GM13977 (cell line): Measurements from ENCODE around the gene PCNP.
A peak's percentile ranks its signal among the peaks of the same experiment; 100 is the strongest.

Experiments used
- DNase-seq: peaks from one replicate; pipeline ENCODE4 v3.0.0; 2012; ENCODE audit warnings: low spot score
- in situ Hi-C: fragments of 300-500 bp; cut with MboI; formaldehyde crosslinking; loops from one replicate; pipeline ENCODE4 v1.12.0; 2022; ENCODE audit warnings: low sequenced_read_pairs, low pct_unique_long_range_greater_than_20kb, mixed read lengths, inconsistent platforms; ENCODE audit not compliant: unreplicated experiment
- TF ChIP-seq, protein P1 (sequence below): IDR thresholded peaks from 2 replicates; pipeline ENCODE4 v1.5.1; 2012; ENCODE audit warnings: mild to moderate bottlenecking, control low read depth; ENCODE audit not compliant: insufficient read depth; ENCODE audit errors: extremely low read depth, missing control alignments

Gene PCNP, protein sequence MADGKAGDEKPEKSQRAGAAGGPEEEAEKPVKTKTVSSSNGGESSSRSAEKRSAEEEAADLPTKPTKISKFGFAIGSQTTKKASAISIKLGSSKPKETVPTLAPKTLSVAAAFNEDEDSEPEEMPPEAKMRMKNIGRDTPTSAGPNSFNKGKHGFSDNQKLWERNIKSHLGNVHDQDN

DNA sequence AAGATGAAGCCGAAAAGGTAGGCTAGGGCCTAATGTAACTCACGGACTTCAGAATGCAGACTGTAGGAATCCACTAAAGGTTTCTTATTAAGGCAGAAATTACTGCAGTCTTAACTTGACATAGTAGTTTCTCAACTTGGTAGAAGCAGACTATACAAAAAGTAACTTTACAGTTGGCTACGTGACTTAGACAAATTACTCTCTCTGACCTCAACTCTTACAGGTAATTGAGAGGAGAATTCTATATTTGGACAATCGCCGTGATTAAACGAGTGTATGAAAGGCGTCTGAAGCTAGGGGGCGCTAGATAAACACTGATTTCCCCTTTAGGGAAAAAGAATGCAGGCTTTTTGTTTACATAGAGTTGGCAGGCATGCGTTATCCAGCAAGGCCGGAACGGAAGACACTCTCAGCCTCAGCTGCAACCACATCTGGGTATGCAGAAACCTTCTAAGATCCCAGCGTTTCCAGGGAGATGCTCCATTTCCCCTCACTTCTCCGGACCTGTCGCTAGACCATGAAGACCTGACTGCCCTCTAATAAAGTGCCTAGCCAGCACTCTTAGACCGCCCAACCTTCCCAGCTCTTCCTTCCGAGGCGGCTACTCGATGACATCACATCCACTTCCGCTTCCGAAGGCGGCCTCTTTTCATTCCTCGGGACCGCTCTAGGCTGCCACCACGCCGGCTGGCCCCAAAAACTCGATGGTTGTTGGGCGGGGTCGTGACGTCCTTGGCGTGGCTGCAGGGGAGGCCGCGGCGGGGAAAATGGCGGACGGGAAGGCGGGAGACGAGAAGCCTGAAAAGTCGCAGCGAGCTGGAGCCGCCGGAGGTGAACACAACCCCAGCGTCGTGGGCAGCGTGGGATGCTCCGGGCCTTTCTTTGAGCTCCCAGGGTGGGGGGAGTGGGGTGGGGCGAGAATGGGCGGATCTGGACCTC lies at the start of gene PCNP:
Gene PCNP, plus strand, starts transcription at position 732 of the 939 bp plus-strand sequence. Its CDS starts 36 bp downstream, at position 768.
- peak; percentile 91 for DNase-seq
- in situ Hi-C loops: no loop called here
- TF ChIP-seq, protein P1, sequence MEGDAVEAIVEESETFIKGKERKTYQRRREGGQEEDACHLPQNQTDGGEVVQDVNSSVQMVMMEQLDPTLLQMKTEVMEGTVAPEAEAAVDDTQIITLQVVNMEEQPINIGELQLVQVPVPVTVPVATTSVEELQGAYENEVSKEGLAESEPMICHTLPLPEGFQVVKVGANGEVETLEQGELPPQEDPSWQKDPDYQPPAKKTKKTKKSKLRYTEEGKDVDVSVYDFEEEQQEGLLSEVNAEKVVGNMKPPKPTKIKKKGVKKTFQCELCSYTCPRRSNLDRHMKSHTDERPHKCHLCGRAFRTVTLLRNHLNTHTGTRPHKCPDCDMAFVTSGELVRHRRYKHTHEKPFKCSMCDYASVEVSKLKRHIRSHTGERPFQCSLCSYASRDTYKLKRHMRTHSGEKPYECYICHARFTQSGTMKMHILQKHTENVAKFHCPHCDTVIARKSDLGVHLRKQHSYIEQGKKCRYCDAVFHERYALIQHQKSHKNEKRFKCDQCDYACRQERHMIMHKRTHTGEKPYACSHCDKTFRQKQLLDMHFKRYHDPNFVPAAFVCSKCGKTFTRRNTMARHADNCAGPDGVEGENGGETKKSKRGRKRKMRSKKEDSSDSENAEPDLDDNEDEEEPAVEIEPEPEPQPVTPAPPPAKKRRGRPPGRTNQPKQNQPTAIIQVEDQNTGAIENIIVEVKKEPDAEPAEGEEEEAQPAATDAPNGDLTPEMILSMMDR: peak; percentile 63

DNA sequence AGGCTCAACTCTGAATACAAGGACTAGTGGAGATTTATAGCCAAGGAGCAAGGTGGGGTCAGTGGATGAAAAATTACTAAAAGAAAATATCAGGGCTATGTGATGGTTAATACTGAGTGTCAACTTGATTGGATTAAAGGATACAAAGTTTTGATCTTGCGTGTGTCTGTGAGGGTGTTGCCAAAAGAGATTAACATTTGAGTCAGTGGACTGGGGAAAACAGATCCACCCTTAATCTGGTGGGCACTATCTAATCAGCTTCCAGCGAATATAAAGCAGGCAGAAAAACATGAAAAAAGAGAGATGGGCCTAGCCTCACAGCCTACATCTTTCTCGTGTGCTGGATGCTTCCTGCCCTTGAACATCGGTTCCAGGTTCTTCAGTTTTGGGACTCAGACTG lies 46.5 kb upstream of the PCNP start:
- DNase-seq: no peak
- TF ChIP-seq, protein P1: no peak
- in situ Hi-C loops: no loop called here

- no peak for DNase-seq
- TF ChIP-seq, protein P1: no peak
- in situ Hi-C loops: no loop called here
Measured at GRCh38 chr3:101527906-101528305, 46.1 kb upstream of the PCNP start.

GRCh38 chr3:101529816-101530685 lies 43.9 kb upstream of the PCNP start:
- in situ Hi-C loops: no loop called here
- TF ChIP-seq, protein P1: no peak
- no peak for DNase-seq

DNA sequence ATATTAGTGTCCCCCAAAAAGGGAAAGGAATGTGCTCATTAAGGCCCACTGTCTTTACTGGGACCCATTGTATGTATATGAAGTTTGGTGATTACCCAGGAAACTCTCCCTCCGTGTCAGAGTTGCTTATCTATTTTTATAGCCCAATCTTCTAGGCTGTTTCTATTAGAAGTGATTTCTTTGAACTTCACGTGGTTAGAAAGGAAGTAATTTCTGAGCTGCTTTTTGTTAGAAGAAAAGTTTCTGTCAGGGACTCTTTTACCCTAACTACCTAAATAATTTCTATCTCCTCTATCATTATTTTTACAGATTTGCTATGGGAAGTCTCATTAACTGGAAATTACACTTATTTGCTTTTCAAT lies 43.3 kb upstream of the PCNP start:
- TF ChIP-seq, protein P1: no peak
- in situ Hi-C loops: no loop called here
- DNase-seq: no peak

DNA sequence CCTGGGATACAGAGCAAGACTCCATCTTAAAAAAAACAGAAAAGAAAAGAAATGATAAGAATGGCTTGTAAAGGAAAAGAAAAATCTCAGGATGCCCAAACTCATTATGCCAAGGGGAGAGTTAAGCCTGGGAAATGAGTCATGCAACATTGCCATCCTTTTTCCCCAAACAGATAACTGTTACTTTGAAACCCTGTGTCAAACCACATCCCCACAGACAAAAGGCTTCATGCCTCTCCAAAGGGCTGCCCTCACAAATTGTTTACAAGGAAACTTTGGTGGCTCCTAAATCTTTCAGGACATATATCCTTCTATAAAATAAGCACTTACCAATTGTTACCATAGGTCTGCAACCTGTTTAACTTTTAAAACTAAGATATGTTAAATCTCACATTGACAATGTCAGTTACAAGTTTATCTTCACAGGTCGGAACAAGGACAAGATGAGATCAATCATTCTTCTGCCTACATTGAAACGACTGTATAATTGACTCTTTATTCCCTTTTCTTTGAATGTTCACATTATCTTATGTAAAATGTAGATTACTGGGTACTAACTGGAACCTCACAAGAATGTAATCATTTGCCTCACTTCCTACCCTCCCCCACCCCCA lies 42.4 kb upstream of the PCNP start:
- no peak for DNase-seq
- in situ Hi-C loops: no loop called here
- TF ChIP-seq, protein P1: no peak
